Activated T-cell treated with anti-CD3 and anti-CD28 coated beads, Interleukin-2, amount 50 U/mL, for 48 hours (primary cell): ENCODE measurements around the gene PPP2R2C.

ENCODE experiments used
- DNase-seq, 2 experiments: peaks; one replicate each; pipeline ENCODE4 v3.0.0-alpha.2; 2020

PPP2R2C gene

GRCh38 chr4:6493658-6494304 is 21.4 kb upstream of the PPP2R2C start:
- DNase-seq: no peak

- no peak for DNase-seq
Observed at GRCh38 chr4:6492861-6493657, 20.6 kb upstream of the PPP2R2C start.

- DNase-seq: no peak
Observed at GRCh38 chr4:6492027-6492590, 19.7 kb upstream of the PPP2R2C start.

- DNase-seq: no peak
Observed at GRCh38 chr4:6491235-6491634, 18.8 kb upstream of the PPP2R2C start.

- DNase-seq: no peak
Observed at GRCh38 chr4:6489927-6490326, 17.5 kb upstream of the PPP2R2C start.

- DNase-seq: no peak
Observed at GRCh38 chr4:6487466-6487865, 15.1 kb upstream of the PPP2R2C start.

GRCh38 chr4:6480534-6481088 is 8.2 kb upstream of the PPP2R2C start:
- no peak for DNase-seq

GRCh38 chr4:6478546-6479220 is 6.3 kb upstream of the PPP2R2C start:
- no peak for DNase-seq

GRCh38 chr4:6476893-6477292 is 4.5 kb upstream of the PPP2R2C start:
- no peak for DNase-seq

- no peak for DNase-seq
Observed at GRCh38 chr4:6475492-6476020, 3.1 kb upstream of the PPP2R2C start.

- peak in 1 of 2 experiments; percentile 2 for DNase-seq
Observed at GRCh38 chr4:6474705-6475457, 2.5 kb upstream of the PPP2R2C start.

GRCh38 chr4:6474053-6474568 is 1.7 kb upstream of the PPP2R2C start:
- DNase-seq: peak in 1 of 2 experiments; percentile 16

GRCh38 chr4:6473264-6474052 is 1.0 kb upstream of the PPP2R2C start:
- peak in 1 of 2 experiments; percentile 15 for DNase-seq

- DNase-seq: peak in 1 of 2 experiments; percentile 20
Observed at GRCh38 chr4:6472008-6472386, 417 bp downstream of the PPP2R2C start.

GRCh38 chr4:6471307-6472007 is 957 bp downstream of the PPP2R2C start:
- peak in 1 of 2 experiments; percentile 14 for DNase-seq

- peak in 1 of 2 experiments; percentile 33 for DNase-seq
Observed at GRCh38 chr4:6470502-6471306, 1.7 kb downstream of the PPP2R2C start.

- DNase-seq: peak in 1 of 2 experiments; percentile 11
Observed at GRCh38 chr4:6469898-6470501, 2.4 kb downstream of the PPP2R2C start.

- peak in 1 of 2 experiments; percentile 0 for DNase-seq
Observed at GRCh38 chr4:6469144-6469543, 3.3 kb downstream of the PPP2R2C start.

GRCh38 chr4:6468376-6468775 is 4.0 kb downstream of the PPP2R2C start:
- DNase-seq: peak in 1 of 2 experiments; percentile 8
